H1 (cell line): ENCODE measurements around the gene GALNT4. TPM values are rescaled to one million over a fixed set of nuclear protein-coding genes. Genes with fewer than 3 reads are reported as not detected.

Experiments used
- CHD7 ChIP-seq: fragments of 300-600 bp; sonication (generic); IDR thresholded peaks from 2 replicates; pipeline ENCODE4 v1.7.1; 2012; ENCODE audit warnings: low read length, moderate library complexity, mild to moderate bottlenecking, inconsistent platforms; ENCODE audit not compliant: insufficient replicate concordance
- FOSL1 ChIP-seq: IDR thresholded peaks from 2 replicates; pipeline ENCODE4 v1.6.1; 2011; ENCODE audit warnings: mild to moderate bottlenecking, low read depth, low read length, moderate library complexity; ENCODE audit not compliant: insufficient read depth
- HDAC2 ChIP-seq, 2 experiments: fragments of 300-600 bp in 1 of 2; sonication (generic) in 1 of 2; IDR thresholded peaks; 2 replicates each; pipeline ENCODE4 v1.6.1; 2011 to 2012; ENCODE audit warnings: low read depth in 2 of 2, low read length in 2 of 2, mild to moderate bottlenecking in 2 of 2, moderate library complexity in 2 of 2, borderline replicate concordance in 1 of 2, inconsistent platforms in 1 of 2
- MAFK ChIP-seq: IDR thresholded peaks from 2 replicates; pipeline ENCODE4 v1.6.1; 2012; ENCODE audit warnings: low read depth, mild to moderate bottlenecking, improper control_type of control experiment, low read length
- polyA plus RNA-seq, 7 experiments: library from polyadenylated mRNA; depleted of rRNA in 3 of 7; stranded (reverse) in 5 of 7; unstranded in 2 of 7; fragments of >200 nt in 5 of 7; fragments of 200-250 nt in 2 of 7; gene quantifications; 1 replicate in 5 of 7; 2 replicates in 1 of 7; 4 replicates in 1 of 7; pipeline versions ENCODE4 v1.2.1 to v1.2.3, GENCODE V29; 2011 to 2013; ENCODE audit warnings: missing spikeins in 2 of 7, mixed read lengths in 2 of 7
- total RNA-seq: library from RNA; stranded (reverse); fragmentation: NEBNext Ultra II Directional; extraction: Animal tissue kit (Norgen Biotek cat#: 25700); gene quantifications from 2 replicates; pipeline ENCODE4 v1.2.1, GENCODE V29; 2021

GALNT4 gene
- total and polyA plus RNA-seq, 2 of the 8 experiments (the other 6 are each of a cell fraction or from before 2014, with no cell fraction given) = 0.45 to 3.3 TPM

DNA sequence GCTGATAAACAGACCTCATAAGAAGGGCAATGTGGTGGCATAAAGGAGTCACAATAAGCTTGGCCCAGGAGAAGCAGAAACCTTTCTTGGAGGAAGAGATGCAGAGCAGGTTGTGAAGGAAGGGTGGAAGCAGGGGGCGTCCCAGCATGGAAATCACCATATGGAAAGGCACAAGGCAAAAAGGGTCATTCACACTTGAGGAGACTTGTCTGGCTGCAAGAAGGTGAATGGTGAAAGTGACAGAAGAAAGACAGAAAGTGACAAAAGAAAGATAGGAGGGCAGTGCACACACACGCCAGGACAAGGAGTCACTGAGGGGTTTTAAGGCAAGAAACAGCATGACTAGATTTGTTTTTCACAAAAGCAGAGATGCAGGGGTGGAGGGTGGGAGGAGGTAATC, 38.3 kb downstream of the GALNT4 start (continued):
- no peak for TF ChIP-seq CHD7
- no peak for TF ChIP-seq MAFK
- TF ChIP-seq FOSL1 = no peak
- no peak for TF ChIP-seq HDAC2 (IDR thresholded peaks at IDR 0.05; ENCODE audit: borderline replicate concordance in 1 of 2, low read depth in 2 of 2, low read length in 2 of 2)
